ENCODE measurements around the gene CDH22.

The CDH22 gene

DNA sequence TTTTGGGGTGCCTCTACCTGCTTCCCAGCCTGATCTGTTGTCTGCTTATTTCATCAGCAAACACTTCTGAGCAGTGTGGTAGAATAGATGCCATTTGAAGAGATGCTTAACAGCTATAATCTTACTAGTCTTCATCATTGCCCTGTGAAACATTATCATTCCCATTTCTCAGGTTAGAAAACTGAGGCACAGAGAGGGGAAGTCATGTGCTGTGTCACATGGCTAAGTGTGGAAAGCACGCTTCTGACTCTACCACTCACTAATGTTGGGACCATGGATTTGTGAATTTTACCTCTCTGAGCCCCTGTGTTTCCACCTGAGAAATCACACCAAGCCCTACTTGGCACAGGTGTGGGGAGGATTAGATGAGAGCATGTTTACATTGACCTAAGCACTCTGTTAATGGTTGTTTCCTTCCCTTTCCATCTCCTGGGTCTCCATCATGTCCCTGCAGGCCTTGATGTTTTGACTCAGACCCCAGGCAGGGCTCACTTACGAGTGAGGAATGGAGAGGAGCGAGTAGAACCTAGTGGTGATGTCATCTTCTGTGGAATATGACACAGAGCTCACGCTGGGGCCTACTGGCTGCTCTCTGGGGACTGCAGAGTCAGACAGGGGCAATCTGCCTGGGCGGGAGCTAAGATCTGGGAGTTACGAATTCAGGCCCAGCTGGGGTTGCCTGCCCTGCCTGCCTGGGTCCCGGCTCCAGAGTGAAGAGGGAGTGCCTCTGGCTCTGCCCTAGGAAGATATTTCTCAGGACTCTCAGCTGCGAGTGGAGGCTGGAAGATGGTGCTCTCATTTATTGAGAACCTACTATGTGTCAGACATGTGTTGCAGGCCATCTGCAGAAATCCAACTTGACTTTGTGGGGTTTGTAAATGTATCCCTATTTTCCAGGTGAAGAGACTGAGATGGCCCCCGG is 64.3 kb downstream of the CDH22 start:
- no peaks in the 10 kb centered on the region for H3K9me3 ChIP-seq (ENCODE audit: severe bottlenecking)
- no peaks in the 10 kb centered on the region for H3K36me3 ChIP-seq
- no peak overlapping the region for H3K27ac ChIP-seq
- no peaks in the 10 kb centered on the region for H3K27me3 ChIP-seq (ENCODE audit: insufficient read depth, low read depth, severe bottlenecking)
- DNase-seq: no peak
- no peak overlapping the region for H3K4me3 ChIP-seq (ENCODE audit: low read depth, low read length)
- TF ChIP-seq, protein P1, sequence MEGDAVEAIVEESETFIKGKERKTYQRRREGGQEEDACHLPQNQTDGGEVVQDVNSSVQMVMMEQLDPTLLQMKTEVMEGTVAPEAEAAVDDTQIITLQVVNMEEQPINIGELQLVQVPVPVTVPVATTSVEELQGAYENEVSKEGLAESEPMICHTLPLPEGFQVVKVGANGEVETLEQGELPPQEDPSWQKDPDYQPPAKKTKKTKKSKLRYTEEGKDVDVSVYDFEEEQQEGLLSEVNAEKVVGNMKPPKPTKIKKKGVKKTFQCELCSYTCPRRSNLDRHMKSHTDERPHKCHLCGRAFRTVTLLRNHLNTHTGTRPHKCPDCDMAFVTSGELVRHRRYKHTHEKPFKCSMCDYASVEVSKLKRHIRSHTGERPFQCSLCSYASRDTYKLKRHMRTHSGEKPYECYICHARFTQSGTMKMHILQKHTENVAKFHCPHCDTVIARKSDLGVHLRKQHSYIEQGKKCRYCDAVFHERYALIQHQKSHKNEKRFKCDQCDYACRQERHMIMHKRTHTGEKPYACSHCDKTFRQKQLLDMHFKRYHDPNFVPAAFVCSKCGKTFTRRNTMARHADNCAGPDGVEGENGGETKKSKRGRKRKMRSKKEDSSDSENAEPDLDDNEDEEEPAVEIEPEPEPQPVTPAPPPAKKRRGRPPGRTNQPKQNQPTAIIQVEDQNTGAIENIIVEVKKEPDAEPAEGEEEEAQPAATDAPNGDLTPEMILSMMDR (IDR thresholded peaks at IDR 0.05; ENCODE audit: low read depth, low read length): no peak

DNA sequence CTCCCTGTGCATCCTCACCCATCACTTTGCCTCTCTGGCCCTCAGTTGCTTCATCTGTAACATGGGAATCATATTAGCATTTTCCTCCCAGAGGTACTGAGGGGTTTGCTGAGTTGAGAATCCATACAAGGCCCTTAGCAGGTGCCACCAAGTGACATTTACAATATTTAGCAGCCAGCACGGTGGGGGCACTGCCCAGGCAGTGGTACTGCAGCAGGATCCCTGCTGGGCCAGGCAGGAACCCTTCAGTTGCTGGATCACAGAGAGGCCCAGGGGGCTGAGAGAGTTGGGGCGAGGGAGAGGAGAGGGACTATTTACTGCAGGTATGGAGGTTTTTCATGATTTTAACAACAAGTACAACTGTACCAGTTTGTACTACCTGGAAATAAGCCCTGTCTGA is 65.9 kb downstream of the CDH22 start:
- no peak for DNase-seq
- TF ChIP-seq, protein P1 (IDR thresholded peaks at IDR 0.05; ENCODE audit: low read depth, low read length): no peak
- no peak overlapping the region for H3K4me3 ChIP-seq (ENCODE audit: low read depth, low read length)
- H3K9me3 ChIP-seq (ENCODE audit: severe bottlenecking): no peaks in the 10 kb centered on the region
- H3K27me3 ChIP-seq (ENCODE audit: insufficient read depth, low read depth, severe bottlenecking): no peaks in the 10 kb centered on the region
- no peaks in the 10 kb centered on the region for H3K36me3 ChIP-seq
- H3K27ac ChIP-seq: no peak overlapping the region

DNA sequence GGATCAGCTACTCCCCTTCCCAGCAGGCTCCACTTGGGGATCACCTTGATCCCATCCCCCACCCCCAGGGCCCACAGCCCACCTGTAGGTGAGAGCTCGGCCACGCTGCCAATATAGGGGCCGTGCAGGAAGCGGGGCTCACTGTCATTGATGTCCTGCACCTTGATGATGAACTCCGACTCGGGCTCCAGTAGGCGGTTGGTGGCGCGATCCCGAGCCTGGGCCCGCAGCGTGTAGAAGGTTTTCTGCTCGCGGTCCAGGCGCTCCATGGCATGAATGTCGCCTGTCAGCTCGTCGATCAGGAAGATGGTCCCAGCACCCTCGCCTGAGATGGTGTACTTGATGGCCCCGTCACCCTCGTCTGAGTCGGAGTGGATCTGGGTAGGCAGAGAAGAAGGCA is 67.4 kb downstream of the CDH22 start:
- no peaks in the 10 kb centered on the region for H3K36me3 ChIP-seq
- TF ChIP-seq, protein P1 (IDR thresholded peaks at IDR 0.05; ENCODE audit: low read depth, low read length): no peak
- no peak for DNase-seq
- no peak overlapping the region for H3K4me3 ChIP-seq (ENCODE audit: low read depth, low read length)
- H3K9me3 ChIP-seq (ENCODE audit: severe bottlenecking): no peaks in the 10 kb centered on the region
- no peaks in the 10 kb centered on the region for H3K27me3 ChIP-seq (ENCODE audit: insufficient read depth, low read depth, severe bottlenecking)
- H3K27ac ChIP-seq: no peak overlapping the region

DNA sequence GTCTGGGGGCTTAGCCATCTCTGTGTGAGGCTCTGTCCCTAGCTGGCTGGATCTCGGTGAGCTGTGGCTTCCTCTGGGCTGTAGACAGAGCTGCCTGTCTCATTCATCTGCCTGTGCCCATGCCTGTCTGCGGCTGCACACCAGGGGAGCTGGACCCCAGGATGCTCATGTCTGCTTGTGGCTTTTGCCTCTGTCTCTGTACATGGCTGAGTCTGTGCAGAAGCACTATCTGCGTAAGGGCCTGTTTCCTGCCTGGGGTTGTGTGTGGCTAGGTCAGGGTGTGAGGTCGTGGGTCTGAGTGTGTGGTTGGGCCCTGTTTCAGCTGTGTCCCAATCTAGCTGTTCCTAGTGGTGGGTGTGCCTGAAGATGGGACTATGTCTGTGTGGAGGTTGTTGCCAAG is 68.2 kb downstream of the CDH22 start:
- Histone ChIP-seq H3K27me3 (ENCODE audit: insufficient read depth, low read depth, severe bottlenecking) (no peaks in the 10 kb centered on the region), H3K9me3 (ENCODE audit: severe bottlenecking) (no peaks in the 10 kb centered on the region)

DNA sequence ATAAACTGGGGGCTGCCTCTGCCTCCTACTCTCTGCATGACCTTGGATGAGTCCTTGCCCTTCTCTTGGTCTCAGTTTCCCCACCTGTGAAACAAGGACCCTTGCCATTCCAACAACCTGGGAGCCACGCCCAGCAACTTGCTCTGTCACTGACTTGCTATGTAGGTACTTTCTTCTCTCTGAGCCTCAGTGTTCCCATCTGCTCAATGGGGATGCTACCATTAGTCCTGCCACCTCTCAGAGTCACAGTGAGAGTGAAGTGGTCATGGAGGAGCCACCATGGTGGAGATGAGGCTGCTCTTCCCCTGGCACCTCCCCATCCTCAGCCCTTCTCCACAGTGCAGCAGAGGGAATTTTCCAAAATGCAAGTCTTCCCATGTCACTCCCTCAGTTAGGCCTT is 70.6 kb downstream of the CDH22 start:
- no peaks in the 10 kb centered on the region for H3K9me3 ChIP-seq (ENCODE audit: severe bottlenecking)
- DNase-seq: no peak
- H3K27me3 ChIP-seq (ENCODE audit: insufficient read depth, low read depth, severe bottlenecking): no peaks in the 10 kb centered on the region

More for the DNA sequence above, 68.2 kb downstream of the CDH22 start:
- no peak overlapping the region for H3K4me3 ChIP-seq (ENCODE audit: low read depth, low read length)
- no peak for DNase-seq
- no peak overlapping the region for H3K27ac ChIP-seq
- TF ChIP-seq, protein P1 (IDR thresholded peaks at IDR 0.05; ENCODE audit: low read depth, low read length): no peak
- H3K36me3 ChIP-seq: no peaks in the 10 kb centered on the region

More for the DNA sequence above, 70.6 kb downstream of the CDH22 start:
- Histone ChIP-seq H3K36me3 (no peaks in the 10 kb centered on the region; the same call in 1 of the 2 replicates), H3K4me3 (ENCODE audit: low read depth, low read length) (no peak overlapping the region), H3K27ac (no peak overlapping the region)
- TF ChIP-seq, protein P1 (IDR thresholded peaks at IDR 0.05; ENCODE audit: low read depth, low read length): no peak

All from WERI-Rb-1 (cell line).